Measurements from ENCODE around the gene RCAN2.

RCAN2 gene

GRCh38 chr6:46291275-46291633 lies 200.0 kb downstream of the RCAN2 start:
- no peak for DNase-seq (ENCODE audit: low read depth)

DNA sequence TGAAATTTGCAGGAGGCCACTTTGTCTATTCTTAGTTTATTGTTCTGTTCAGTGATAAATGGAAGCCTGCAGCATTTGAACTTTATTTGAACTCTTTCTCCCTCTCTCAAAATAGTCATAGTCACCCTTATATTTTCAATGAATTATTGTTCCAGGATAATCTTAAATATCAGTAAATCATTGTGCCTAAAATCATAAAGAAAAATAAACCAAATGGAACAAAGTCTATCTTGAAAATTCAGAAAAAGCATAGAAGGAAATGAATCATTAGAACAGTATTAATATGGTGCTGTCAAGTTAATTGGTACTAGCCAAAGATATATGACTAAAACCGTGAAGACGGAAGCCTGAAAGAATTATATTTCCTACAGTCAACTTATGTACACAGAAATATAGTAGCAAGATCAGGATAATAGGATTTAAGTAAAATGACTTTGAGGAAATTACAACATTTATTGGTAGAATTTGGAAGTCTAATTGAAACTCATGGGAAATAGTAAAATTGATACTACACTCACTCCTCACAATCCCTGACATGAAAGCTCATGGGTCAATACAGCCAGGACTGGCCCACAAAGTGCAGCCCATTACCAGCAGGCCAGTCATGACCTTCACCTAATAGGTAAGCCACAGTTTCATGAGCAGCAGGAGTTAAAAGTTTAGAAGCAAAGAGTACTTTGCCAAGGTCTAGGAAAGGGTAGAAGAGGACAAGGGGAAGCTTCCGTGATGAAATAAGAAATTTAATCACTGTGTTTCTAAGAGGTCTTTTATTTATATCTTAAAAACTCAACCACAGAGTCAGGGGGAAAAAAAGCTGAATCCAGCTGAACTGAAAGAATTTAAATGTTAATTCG lies 200.6 kb downstream of the RCAN2 start:
- DNase-seq (ENCODE audit: low read depth), result no peak

GRCh38 chr6:46289898-46290297 lies 201.4 kb downstream of the RCAN2 start:
- no peak for DNase-seq (ENCODE audit: low read depth)

DNA sequence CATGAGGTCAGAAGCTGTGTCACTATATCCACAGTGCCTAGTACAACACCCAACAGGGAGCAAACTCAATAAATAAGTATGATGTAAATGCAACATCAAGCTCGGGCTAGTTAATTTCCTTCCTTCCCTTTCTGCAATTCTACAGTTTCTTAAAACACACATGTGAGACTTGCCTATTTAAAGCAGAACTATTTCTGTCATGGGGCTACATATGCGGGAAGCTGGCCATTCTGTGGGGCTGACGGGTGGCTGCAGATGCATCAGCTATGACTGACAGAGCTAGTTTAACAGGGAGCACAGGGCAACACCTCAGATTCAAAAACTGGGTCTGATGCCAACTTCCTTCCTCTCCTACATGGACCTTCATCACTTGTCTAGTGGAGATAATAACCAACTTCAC lies 202.4 kb downstream of the RCAN2 start:
- DNase-seq (ENCODE audit: low read depth), result no peak

- DNase-seq (ENCODE audit: low read depth), result no peak
These were observed 203.6 kb downstream of the RCAN2 start for GRCh38 chr6:46287681-46288080.

DNA sequence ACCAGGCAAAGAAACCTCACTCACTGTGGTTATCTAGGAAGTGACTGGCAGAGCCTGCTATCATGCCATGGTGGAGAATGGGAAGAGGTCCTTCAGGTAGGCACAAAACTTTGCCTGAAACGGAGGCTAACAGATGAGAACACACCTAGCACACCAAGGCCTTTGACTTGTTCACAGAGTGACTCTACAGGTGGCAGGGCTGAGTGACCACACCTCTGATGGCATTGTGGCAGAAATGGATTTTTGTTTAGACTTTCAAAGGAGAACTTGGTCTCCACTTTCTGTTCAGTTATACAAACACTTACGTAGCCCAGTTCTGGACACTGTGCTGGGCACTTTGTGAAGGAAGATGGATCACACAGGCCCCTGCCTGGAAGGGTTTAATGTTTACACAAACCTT lies 204.2 kb downstream of the RCAN2 start:
- DNase-seq (ENCODE audit: low read depth), result no peak

DNA sequence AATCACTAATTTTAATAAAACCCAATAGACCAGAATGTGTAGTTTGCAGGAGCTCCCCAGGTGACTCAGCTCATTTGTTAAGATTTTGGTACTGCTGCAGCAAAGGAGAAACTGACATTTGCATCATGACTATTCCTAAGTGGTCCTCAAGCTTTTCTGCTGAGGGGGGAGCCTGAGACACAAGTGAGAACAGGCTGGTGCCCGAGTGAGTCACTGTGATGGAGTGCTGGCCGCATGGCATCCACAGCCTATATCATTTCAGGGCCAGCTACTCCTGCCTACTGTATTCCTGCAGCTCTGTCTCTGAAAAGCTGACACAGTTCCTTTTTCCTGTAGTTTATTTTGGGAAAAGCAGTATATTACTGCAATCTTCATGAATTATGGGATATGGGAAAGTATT lies 206.8 kb downstream of the RCAN2 start:
- DNase-seq (ENCODE audit: low read depth), result no peak

- DNase-seq (ENCODE audit: low read depth), result peak; percentile 15
These were observed 210.1 kb downstream of the RCAN2 start for GRCh38 chr6:46281110-46281509.

DNA sequence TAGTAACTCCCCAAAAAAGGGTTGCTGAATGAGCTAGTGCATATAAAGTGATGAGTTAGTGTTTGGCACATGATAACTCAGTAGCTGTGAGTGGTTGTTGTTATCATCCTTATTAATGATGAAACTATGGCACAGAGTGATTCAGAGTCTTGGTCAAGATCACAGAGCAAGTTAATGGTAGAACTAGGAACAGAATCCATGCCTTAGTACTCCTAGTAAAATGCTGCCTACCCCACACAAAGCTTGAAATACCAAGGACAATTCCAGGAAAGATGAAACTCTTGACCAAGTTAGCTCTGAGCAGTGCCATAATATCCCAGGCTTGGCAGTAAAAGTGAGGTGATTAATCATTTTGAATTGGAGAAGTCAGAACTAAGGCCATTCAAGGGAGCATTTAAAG lies 211.4 kb downstream of the RCAN2 start:
- peak; percentile 11 for DNase-seq (ENCODE audit: low read depth)

- no peak for DNase-seq (ENCODE audit: low read depth)
These were observed 214.6 kb downstream of the RCAN2 start for GRCh38 chr6:46276576-46277142.

- DNase-seq (ENCODE audit: low read depth), result no peak
These were observed 216.7 kb downstream of the RCAN2 start for GRCh38 chr6:46274502-46274901.

GRCh38 chr6:46273911-46274310 lies 217.3 kb downstream of the RCAN2 start:
- DNase-seq (ENCODE audit: low read depth), result no peak

GRCh38 chr6:46271728-46272127 lies 219.5 kb downstream of the RCAN2 start:
- no peak for DNase-seq (ENCODE audit: low read depth)

GRCh38 chr6:46271107-46271506 lies 220.1 kb downstream of the RCAN2 start:
- no peak for DNase-seq (ENCODE audit: low read depth)

- no peak for DNase-seq (ENCODE audit: low read depth)
These were observed 220.9 kb downstream of the RCAN2 start for GRCh38 chr6:46270336-46270735.

DNA sequence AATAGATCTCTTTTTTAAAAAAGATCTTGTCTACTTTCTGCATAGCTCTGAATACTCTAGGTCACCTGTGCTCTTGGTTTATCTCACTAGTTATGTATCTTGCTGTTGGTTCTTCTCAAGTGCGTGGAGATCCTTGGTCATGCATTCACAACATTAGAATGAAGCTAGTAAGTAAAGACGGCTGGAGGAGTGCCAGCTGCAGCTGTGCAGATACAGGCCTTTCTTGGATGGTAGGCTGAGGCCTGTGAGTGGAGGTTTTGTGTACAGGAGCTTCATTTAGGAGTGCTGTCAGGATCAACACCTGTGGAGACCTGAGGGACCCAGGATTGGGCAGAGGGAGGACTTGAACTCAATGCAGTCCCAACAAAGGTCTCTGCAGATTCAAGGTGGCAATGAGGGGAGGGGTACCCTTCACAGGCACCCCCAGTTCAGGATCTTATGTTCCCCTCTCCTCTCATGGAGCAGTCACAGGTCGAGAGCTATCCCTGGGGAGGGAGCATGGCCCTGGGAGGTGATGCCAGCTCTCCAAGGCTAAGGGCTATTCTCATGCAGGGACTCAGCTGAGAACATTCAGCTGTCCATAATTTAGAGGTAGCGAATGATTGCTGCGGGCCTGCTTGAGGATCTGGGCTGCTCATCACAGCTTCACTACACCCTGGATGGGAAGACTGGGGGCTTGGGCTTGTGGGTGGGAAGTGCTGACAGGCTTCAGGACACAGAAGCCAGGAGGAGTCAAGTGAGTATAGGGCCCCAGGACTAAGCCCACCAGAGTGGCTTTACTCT lies 221.6 kb downstream of the RCAN2 start:
- DNase-seq (ENCODE audit: low read depth), result no peak

DNA sequence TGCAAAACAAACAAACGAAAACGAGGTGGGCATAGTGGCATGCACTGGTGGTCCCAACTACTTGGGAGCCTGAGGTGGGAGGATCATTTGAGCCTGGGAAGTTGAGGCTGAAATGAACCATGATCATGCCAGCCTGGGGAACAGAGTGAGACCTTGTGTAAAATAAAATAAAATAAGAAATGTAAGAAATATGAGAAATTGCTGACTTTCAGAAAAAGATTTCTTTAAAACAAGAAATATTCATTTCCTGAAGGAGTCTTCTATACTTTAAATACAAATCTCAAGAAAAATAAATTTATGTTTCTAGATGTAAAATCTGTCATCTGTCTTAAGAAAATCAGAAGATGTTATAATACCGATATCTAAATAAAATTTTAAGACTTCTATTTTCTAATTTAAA lies 223.7 kb downstream of the RCAN2 start:
- DNase-seq (ENCODE audit: low read depth), result no peak

GRCh38 chr6:46265373-46265772 lies 225.9 kb downstream of the RCAN2 start:
- no peak for DNase-seq (ENCODE audit: low read depth)

GRCh38 chr6:46263707-46264086 lies 227.6 kb downstream of the RCAN2 start:
- peak; percentile 83 for DNase-seq (ENCODE audit: low read depth)

GRCh38 chr6:46262928-46263706 lies 228.1 kb downstream of the RCAN2 start:
- DNase-seq (ENCODE audit: low read depth), result no peak

GRCh38 chr6:46258249-46258648 lies 233.0 kb downstream of the RCAN2 start:
- DNase-seq (ENCODE audit: low read depth), result no peak

GRCh38 chr6:46255528-46255927 lies 235.7 kb downstream of the RCAN2 start:
- no peak for DNase-seq (ENCODE audit: low read depth)

Measured in GM04503 (cell line).